SK-N-SH treated with all-trans-retinoic acid at 6 μM for 48 hours (cell line): Measurements from ENCODE around the gene GPSM1.

ENCODE experiments used
- ATAC-seq: fragments of 200-7000 bp; cut with Tn5 transposase; 3 replicates; pipeline ENCODE4 v1.9.1; 2020; ENCODE audit warnings: mild to moderate bottlenecking, moderate library complexity
- CREB5 ChIP-seq: fragments of 250-450 bp; sonication (Bioruptor Pico); IDR thresholded peaks from 2 replicates; pipeline ENCODE4 v1.5.1; 2020; ENCODE audit warnings: low read depth, mild to moderate bottlenecking, moderate library complexity
- CSDC2 ChIP-seq: fragments of 250-450 bp; sonication (Bioruptor Pico); IDR thresholded peaks from 2 replicates; pipeline ENCODE4 v1.5.0; 2020; ENCODE audit warnings: mild to moderate bottlenecking, moderate library complexity
- CSRNP3 ChIP-seq: fragments of 250-450 bp; sonication (Bioruptor Pico); IDR thresholded peaks from 2 replicates; pipeline ENCODE4 v1.5.1; 2021; ENCODE audit warnings: mild to moderate bottlenecking, moderate library complexity
- ESRRG ChIP-seq: fragments of 250-450 bp; sonication (Bioruptor Pico); IDR thresholded peaks from 2 replicates; pipeline ENCODE4 v1.6.1; 2021; ENCODE audit warnings: mild to moderate bottlenecking
- GLIS3 ChIP-seq: fragments of 250-450 bp; sonication (Bioruptor Pico); IDR thresholded peaks from 2 replicates; pipeline ENCODE4 v1.5.0; 2020; ENCODE audit warnings: mild to moderate bottlenecking, moderate library complexity
- TCF4 ChIP-seq: fragments of 250-450 bp; sonication (Bioruptor Pico); IDR thresholded peaks from 2 replicates; pipeline ENCODE4 v1.8.0; 2021; ENCODE audit warnings: mild to moderate bottlenecking, moderate library complexity, borderline replicate concordance
- ZC3H10 ChIP-seq: fragments of 250-450 bp; sonication (Bioruptor Pico); IDR thresholded peaks from 2 replicates; pipeline ENCODE4 v1.5.1; 2021; ENCODE audit warnings: mild to moderate bottlenecking, moderate library complexity
- ZFP30 ChIP-seq: fragments of 450-650 bp; formaldehyde crosslinking; IDR thresholded peaks from 2 replicates; pipeline ENCODE4 v1.5.0; 2022; ENCODE audit warnings: mild to moderate bottlenecking, moderate library complexity
- ZNF565 ChIP-seq: fragments of 450-650 bp; formaldehyde crosslinking; conservative IDR thresholded peaks from 2 replicates; pipeline ENCODE4 v1.5.0; 2020; ENCODE audit warnings: low read depth, mild to moderate bottlenecking, moderate library complexity
- ZNF70 ChIP-seq: fragments of 450-650 bp; formaldehyde crosslinking; IDR thresholded peaks from 2 replicates; pipeline ENCODE4 v1.5.0; 2020; ENCODE audit warnings: mild to moderate bottlenecking, moderate library complexity
- ZNF8 ChIP-seq: fragments of 450-650 bp; formaldehyde crosslinking; IDR thresholded peaks from 2 replicates; pipeline ENCODE4 v1.5.0; 2020; ENCODE audit warnings: mild to moderate bottlenecking, moderate library complexity
- TF ChIP-seq, protein P1 (sequence below): fragments of 250-450 bp; sonication (Bioruptor Pico); IDR thresholded peaks from 2 replicates; pipeline ENCODE4 v1.8.0; 2020; ENCODE audit warnings: mild to moderate bottlenecking, moderate library complexity, borderline replicate concordance
- TF ChIP-seq, protein P2 (sequence below): fragments of 250-450 bp; sonication (Bioruptor Pico); IDR thresholded peaks from 2 replicates; pipeline ENCODE4 v1.8.0; 2021; ENCODE audit warnings: low read depth, mild to moderate bottlenecking, moderate library complexity, borderline replicate concordance
- TF ChIP-seq, protein P3 (sequence below): fragments of 250-450 bp; sonication (Bioruptor Pico); IDR thresholded peaks from 2 replicates; pipeline ENCODE4 v1.5.0; 2020; ENCODE audit warnings: mild to moderate bottlenecking, moderate library complexity

The GPSM1 gene

GRCh38 chr9:136331030-136331429, 3.7 kb downstream of the GPSM1 start:
- no peak for ATAC-seq
- TF ChIP-seq ZFP30 (CRISPR knock-in tag): no peak
- TF ChIP-seq, protein P1, sequence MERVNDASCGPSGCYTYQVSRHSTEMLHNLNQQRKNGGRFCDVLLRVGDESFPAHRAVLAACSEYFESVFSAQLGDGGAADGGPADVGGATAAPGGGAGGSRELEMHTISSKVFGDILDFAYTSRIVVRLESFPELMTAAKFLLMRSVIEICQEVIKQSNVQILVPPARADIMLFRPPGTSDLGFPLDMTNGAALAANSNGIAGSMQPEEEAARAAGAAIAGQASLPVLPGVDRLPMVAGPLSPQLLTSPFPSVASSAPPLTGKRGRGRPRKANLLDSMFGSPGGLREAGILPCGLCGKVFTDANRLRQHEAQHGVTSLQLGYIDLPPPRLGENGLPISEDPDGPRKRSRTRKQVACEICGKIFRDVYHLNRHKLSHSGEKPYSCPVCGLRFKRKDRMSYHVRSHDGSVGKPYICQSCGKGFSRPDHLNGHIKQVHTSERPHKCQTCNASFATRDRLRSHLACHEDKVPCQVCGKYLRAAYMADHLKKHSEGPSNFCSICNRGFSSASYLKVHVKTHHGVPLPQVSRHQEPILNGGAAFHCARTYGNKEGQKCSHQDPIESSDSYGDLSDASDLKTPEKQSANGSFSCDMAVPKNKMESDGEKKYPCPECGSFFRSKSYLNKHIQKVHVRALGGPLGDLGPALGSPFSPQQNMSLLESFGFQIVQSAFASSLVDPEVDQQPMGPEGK: no peak
- no peak for TF ChIP-seq GLIS3 (CRISPR knock-in tag)

DNA sequence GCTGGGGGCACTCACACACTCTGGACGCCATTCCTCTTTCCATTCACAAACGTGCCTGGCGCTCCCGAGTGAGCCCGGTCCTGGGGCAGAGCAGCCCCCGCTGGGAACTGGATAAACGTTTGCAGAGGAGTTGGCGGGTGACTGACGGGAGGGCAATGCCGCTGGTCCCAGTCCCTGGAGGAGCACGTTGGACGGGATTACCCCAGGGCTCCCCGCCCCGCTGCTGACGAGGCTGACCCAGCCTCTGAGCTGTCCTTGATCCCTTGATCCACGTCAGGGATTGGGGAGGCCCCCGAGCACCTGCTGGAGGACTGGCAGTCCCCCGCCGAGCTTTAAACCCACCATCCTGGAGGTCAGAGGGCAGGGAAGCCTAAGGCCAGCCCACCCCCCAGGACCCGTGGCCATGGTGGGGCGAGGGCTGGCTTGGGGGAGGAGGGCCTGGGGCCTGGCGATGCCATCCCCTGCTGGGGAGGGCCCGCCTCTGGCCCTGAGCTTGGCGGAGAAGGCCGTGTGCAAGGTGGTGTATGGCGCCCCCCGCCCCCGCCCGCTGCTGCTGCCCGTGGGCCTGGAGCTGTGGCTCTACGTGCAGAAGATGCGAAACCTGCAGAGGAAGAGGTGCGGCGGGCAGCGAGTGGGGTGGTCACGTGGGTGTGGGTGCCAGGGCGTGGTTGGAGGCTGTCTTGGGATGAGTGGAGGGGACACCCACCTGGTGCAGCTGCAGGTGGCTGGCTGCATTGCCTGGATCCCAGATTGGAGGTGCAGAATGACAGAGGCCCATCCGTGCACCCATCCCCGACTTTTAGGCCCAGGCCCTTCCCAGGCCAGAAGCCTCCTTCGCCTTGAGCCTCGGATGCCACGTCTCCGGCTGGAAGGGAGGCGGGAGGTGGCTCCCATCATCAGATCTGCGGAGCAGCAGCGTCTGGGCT, 4.5 kb downstream of the GPSM1 start:
- ATAC-seq: no peak
- TF ChIP-seq, protein P2, sequence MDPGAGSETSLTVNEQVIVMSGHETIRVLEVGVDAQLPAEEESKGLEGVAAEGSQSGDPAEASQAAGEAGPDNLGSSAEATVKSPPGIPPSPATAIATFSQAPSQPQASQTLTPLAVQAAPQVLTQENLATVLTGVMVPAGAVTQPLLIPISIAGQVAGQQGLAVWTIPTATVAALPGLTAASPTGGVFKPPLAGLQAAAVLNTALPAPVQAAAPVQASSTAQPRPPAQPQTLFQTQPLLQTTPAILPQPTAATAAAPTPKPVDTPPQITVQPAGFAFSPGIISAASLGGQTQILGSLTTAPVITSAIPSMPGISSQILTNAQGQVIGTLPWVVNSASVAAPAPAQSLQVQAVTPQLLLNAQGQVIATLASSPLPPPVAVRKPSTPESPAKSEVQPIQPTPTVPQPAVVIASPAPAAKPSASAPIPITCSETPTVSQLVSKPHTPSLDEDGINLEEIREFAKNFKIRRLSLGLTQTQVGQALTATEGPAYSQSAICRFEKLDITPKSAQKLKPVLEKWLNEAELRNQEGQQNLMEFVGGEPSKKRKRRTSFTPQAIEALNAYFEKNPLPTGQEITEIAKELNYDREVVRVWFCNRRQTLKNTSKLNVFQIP (CRISPR knock-in tag): no peak
- TF ChIP-seq ZFP30 (CRISPR knock-in tag) (no peak), CREB5 (no peak)

- TF ChIP-seq ZNF565 (CRISPR knock-in tag): no peak
- no peak for TF ChIP-seq ZC3H10 (CRISPR knock-in tag)
- no peak for TF ChIP-seq ZNF70 (CRISPR knock-in tag)
- TF ChIP-seq ZFP30 (CRISPR knock-in tag): no peak
- TF ChIP-seq GLIS3 (CRISPR knock-in tag): no peak
- TF ChIP-seq CSDC2 (CRISPR knock-in tag): no peak
- no peak for TF ChIP-seq TCF4 (CRISPR knock-in tag)
- TF ChIP-seq CREB5: no peak
- no peak for ATAC-seq
Measured at GRCh38 chr9:136332482-136332983, 5.2 kb downstream of the GPSM1 start.

DNA sequence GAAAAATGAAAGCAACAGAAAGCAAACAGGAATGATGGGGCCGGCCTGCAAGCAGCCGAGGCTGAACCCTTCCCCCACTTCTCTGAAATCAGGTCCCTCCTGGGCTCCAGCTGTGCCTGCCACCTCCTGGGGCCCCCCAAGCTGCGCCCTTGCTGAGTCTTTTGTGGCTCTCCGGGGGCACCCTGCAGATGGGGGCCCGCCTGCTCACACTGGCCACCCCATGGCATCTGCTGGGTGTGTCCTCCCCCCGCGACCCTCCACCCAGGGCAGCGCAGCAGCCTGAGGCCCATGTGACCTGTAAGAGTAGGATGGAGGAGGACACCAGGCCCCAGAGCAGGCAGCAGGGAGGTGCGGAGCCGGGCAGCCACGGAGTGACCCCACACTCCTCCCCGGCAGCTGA, 5.7 kb downstream of the GPSM1 start:
- ATAC-seq: no peak
- TF ChIP-seq CSDC2 (CRISPR knock-in tag): no peak
- TF ChIP-seq ZNF8 (CRISPR knock-in tag): no peak
- no peak for TF ChIP-seq CSRNP3
- no peak for TF ChIP-seq ZC3H10 (CRISPR knock-in tag)
- no peak for TF ChIP-seq GLIS3 (CRISPR knock-in tag)
- no peak for TF ChIP-seq ESRRG (CRISPR knock-in tag)
- TF ChIP-seq ZFP30 (CRISPR knock-in tag): no peak
- TF ChIP-seq, protein P3, sequence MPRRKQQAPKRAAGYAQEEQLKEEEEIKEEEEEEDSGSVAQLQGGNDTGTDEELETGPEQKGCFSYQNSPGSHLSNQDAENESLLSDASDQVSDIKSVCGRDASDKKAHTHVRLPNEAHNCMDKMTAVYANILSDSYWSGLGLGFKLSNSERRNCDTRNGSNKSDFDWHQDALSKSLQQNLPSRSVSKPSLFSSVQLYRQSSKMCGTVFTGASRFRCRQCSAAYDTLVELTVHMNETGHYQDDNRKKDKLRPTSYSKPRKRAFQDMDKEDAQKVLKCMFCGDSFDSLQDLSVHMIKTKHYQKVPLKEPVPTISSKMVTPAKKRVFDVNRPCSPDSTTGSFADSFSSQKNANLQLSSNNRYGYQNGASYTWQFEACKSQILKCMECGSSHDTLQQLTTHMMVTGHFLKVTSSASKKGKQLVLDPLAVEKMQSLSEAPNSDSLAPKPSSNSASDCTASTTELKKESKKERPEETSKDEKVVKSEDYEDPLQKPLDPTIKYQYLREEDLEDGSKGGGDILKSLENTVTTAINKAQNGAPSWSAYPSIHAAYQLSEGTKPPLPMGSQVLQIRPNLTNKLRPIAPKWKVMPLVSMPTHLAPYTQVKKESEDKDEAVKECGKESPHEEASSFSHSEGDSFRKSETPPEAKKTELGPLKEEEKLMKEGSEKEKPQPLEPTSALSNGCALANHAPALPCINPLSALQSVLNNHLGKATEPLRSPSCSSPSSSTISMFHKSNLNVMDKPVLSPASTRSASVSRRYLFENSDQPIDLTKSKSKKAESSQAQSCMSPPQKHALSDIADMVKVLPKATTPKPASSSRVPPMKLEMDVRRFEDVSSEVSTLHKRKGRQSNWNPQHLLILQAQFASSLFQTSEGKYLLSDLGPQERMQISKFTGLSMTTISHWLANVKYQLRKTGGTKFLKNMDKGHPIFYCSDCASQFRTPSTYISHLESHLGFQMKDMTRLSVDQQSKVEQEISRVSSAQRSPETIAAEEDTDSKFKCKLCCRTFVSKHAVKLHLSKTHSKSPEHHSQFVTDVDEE (CRISPR knock-in tag): no peak
